ENCODE data around the gene SCN2B. TPM values are rescaled to one million over a fixed set of nuclear protein-coding genes. Genes with fewer than 3 reads are reported as not detected.

SCN2B gene
- total RNA-seq, 4 donors from 2014 or later, result 0.37 to 9.3 TPM; not detected in 2

DNA sequence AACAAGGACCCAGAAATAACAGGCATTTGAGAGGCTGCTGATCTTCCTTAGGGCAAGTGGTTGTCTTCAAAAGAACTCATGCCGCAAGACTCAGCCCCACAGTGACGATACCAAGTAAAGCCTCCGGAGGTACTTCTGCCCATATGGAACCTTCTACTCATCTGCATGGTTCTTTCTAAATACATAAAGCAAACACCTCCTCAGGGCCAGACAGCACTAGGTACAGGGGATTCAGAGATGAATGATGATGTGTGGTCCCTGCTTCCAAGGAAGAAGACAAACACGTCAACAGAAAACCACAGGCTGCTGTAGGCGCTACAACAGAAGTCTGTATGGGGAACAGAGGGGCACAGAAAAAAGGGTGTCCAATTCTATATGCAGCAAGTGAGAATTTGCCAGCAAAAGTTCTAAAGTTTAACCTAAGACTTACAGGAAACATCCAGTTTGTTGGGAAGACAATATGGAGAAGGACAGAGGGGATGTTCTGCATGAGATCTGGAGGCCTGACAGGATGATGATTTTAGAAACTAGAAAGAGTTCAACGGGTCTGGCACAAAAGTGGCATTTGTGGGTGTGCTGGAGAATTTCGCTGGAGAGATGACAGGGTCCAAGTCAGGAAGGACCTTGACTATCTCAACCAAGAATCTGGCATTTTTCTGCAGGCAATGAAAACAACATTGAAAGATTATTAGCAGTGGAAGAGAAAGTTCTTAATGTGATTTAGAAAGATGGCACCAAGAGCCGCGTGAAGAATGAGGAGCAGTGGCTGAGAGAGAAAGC is 24.7 kb upstream of the SCN2B start:
- intact Hi-C loops (cut with DNase I; ENCODE audit: low total_unique reads), result no loop called here
- Histone ChIP-seq H3K27ac (no peak overlapping the region), H3K4me1 (peaks cover 0 to 3% of the 10 kb centered on the region in 2 donors), H3K4me3 (no peak overlapping the region), H3K9me3 (no peaks in the 10 kb centered on the region), H3K27me3 (no peaks in the 10 kb centered on the region), H3K36me3 (no peaks in the 10 kb centered on the region)
- no peak for DNase-seq
- TF ChIP-seq CTCF (IDR thresholded peaks at IDR 0.05), result no peak
- no peak for TF ChIP-seq POLR2A (IDR thresholded peaks at IDR 0.05)

DNA sequence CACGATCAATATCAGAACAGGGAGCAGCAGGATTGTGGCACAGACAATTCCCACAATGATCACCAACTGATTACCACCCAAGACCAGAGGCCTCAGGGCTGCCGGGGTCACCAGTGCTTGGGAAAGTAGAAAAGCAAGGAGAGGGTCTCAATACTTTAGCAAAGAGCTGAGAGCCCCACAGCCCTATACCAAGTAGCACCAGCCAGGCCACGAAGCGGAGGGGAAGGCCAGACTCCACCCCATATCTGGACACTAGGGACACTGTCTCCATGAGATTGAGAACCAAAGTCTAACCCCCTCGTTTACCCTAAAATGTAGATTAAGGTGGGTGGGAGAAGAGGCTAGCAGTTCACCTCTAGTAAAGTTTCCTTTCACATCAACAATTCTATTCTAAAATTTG is 24.1 kb upstream of the SCN2B start:
- intact Hi-C loops (cut with DNase I; ENCODE audit: low total_unique reads), result no loop called here
- no peak for TF ChIP-seq CTCF (IDR thresholded peaks at IDR 0.05)
- TF ChIP-seq POLR2A (IDR thresholded peaks at IDR 0.05), result no peak
- H3K4me3 ChIP-seq, result no peak overlapping the region
- H3K4me1 ChIP-seq, result peaks cover 0 to 3% of the 10 kb centered on the region in 2 donors
- H3K27me3 ChIP-seq, result no peaks in the 10 kb centered on the region
- no peaks in the 10 kb centered on the region for H3K9me3 ChIP-seq
- DNase-seq, result no peak
- no peak overlapping the region for H3K27ac ChIP-seq
- H3K36me3 ChIP-seq, result no peaks in the 10 kb centered on the region

GRCh38 chr11:118199135-118199534 is 22.7 kb upstream of the SCN2B start:
- TF ChIP-seq POLR2A (IDR thresholded peaks at IDR 0.05), result no peak
- TF ChIP-seq CTCF (IDR thresholded peaks at IDR 0.05), result no peak
- H3K36me3 ChIP-seq, result no peaks in the 10 kb centered on the region
- intact Hi-C loops (cut with DNase I; ENCODE audit: low total_unique reads), result no loop called here

GRCh38 chr11:118198370-118198769 is 21.9 kb upstream of the SCN2B start:
- Histone ChIP-seq H3K9me3 (no peaks in the 10 kb centered on the region), H3K4me1 (peaks cover 0 to 3% of the 10 kb centered on the region in 2 donors), H3K4me3 (no peak overlapping the region), H3K27me3 (no peaks in the 10 kb centered on the region), H3K36me3 (no peaks in the 10 kb centered on the region), H3K27ac (peak overlapping the region; percentile 63 to 67)
- DNase-seq, result peak; percentile 76 to 79
- TF ChIP-seq POLR2A (IDR thresholded peaks at IDR 0.05), result no peak
- peak; percentile 77 to 88 (median 82) for TF ChIP-seq CTCF (IDR thresholded peaks at IDR 0.05)
- intact Hi-C loops (cut with DNase I; ENCODE audit: low total_unique reads), result no loop called here

More at GRCh38 chr11:118199135-118199534, 22.7 kb upstream of the SCN2B start:
- Histone ChIP-seq H3K27me3 (no peaks in the 10 kb centered on the region), H3K4me3 (no peak overlapping the region), H3K9me3 (no peaks in the 10 kb centered on the region), H3K27ac (peak overlapping the region; percentile 63 to 67), H3K4me1 (peaks cover 0 to 3% of the 10 kb centered on the region in 2 donors)
- no peak for DNase-seq

DNA sequence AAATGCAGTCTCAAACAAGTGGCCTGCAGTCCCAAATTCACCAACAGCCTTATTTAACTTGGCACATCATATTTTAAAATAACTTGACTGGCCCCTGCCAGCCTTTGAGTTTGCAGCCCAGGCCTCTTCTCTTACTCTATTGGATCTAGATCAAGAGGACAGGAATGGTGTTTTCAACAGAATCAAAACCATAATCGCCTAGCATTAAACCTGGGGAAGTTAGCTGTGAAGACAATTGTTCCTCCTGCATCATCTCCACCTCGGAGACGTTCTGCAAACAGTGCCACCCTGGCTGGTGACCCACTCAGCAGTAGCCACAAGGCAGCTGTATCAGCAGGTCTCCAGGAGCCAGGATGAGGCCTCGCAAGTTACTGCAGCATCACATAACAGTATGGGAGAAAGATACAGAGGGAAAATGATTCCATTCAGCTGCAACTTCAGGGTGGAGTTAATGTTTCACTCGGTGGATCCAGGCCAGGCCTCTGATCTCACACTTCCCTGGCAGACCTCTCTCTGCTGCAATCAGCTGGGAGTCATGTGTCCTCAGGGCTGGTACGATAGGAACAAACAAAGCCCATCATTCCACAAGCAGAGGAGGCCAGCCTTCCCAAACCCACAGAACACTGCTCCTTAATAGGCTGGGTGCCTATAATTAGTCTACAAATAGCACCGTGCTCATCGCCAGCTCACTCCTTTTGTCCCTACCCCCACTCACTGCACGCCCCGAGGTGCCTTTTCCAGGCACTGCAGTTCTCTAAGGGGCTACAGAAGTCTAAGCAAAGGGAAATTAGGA is 18.6 kb upstream of the SCN2B start:
- Histone ChIP-seq H3K27ac (peak overlapping the region; percentile 63), H3K4me1 (peaks cover 0 to 3% of the 10 kb centered on the region in 2 donors), H3K9me3 (no peaks in the 10 kb centered on the region), H3K27me3 (no peaks in the 10 kb centered on the region), H3K4me3 (no peak overlapping the region), H3K36me3 (no peaks in the 10 kb centered on the region)
- TF ChIP-seq POLR2A (IDR thresholded peaks at IDR 0.05) (no peak), CTCF (IDR thresholded peaks at IDR 0.05) (no peak)
- peak; percentile 82 to 90 for DNase-seq
- intact Hi-C loops (cut with DNase I; ENCODE audit: low total_unique reads), result no loop called here

All from uterus (tissue), 4 donors.